RWPE1 (cell line): ENCODE results near the gene PTPRD.

Experiments used
- CTCF ChIA-PET: fragments of 350-600 bp; sonication (Branson Sonifier 250); formaldehyde crosslinking; extraction: SDS; loops from one replicate; lab custom pipeline; 2021; lab: Yijun Ruan, JAX
- POLR2A ChIA-PET: fragments of 400-600 bp; formaldehyde crosslinking; extraction: SDS; loops from one replicate; lab custom pipeline; 2020; ENCODE audit warnings: antibody characterized with exemption; ENCODE audit not compliant: low non-redundant PET; lab: Yijun Ruan, JAX
- DNase-seq: peaks from one replicate; pipeline ENCODE4 v3.0.0; 2012; ENCODE audit warnings: low spot score
- H3K27ac ChIP-seq: fragments of 450-650 bp; 2 replicates; pipeline ENCODE4 v1.5.1; 2017
- TF ChIP-seq, protein P1 (sequence below): fragments of 450-650 bp; conservative IDR thresholded peaks from 2 replicates; pipeline ENCODE4 v1.5.1; 2017; ENCODE audit warnings: low read depth, mild to moderate bottlenecking

PTPRD gene

GRCh38 chr9:9817176-9817575 is 795.6 kb downstream of the PTPRD start:
- POLR2A ChIA-PET, result no interaction called here
- no peak for DNase-seq
- CTCF ChIA-PET, result no interaction called here
- H3K27ac ChIP-seq, result no peak overlapping the region
- TF ChIP-seq, protein P1, sequence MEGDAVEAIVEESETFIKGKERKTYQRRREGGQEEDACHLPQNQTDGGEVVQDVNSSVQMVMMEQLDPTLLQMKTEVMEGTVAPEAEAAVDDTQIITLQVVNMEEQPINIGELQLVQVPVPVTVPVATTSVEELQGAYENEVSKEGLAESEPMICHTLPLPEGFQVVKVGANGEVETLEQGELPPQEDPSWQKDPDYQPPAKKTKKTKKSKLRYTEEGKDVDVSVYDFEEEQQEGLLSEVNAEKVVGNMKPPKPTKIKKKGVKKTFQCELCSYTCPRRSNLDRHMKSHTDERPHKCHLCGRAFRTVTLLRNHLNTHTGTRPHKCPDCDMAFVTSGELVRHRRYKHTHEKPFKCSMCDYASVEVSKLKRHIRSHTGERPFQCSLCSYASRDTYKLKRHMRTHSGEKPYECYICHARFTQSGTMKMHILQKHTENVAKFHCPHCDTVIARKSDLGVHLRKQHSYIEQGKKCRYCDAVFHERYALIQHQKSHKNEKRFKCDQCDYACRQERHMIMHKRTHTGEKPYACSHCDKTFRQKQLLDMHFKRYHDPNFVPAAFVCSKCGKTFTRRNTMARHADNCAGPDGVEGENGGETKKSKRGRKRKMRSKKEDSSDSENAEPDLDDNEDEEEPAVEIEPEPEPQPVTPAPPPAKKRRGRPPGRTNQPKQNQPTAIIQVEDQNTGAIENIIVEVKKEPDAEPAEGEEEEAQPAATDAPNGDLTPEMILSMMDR, result no peak

DNA sequence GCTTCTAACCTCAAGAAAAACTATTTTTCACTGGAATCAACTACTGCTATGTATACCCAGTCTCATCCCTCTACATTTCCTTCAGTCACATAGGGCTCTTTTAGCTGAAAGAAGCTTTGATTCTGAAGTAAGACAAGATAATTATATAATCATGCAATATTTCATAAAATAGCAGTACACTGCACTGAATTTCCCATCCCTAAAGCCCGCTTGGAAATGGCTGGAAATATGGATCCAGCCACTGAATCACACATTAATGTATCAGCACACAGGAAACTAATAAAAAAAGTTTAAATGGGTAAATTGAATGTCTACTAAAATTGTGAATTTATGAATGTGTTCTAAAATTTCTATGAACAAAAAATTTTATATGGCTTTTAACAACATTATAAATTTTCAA is 808.7 kb downstream of the PTPRD start:
- ChIA-PET POLR2A (no interaction called here), CTCF (no interaction called here)
- DNase-seq, result no peak
- no peak overlapping the region for H3K27ac ChIP-seq
- TF ChIP-seq, protein P1, result no peak

DNA sequence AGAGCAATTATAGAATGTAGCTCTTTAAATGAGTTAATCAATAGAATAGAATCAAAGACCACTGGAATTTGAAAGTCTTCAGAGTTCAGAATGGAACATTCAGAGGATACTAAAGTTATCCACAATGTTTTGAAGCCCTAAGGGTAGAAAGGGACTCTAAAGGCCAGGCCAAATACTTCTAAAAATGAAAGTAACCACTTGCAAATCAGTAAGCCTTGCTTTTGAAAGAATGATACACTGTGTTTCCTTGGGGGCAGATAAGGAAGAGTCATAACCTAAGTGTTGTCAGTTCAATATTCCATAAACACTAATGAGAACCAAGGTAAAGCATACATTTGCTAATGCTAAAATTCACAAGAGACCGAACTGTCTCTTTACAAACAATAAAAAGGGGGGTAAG is 813.5 kb downstream of the PTPRD start:
- ChIA-PET POLR2A (no interaction called here), CTCF (no interaction called here)
- no peak overlapping the region for H3K27ac ChIP-seq
- TF ChIP-seq, protein P1, result no peak
- DNase-seq, result no peak

- ChIA-PET CTCF (interaction anchor here (0.6 kb wide), 2 partner anchors 150 to 1103 kb away, joined by 3 to 4 read pairs; no protein-coding TSS in a partner anchor), POLR2A (no interaction called here)
- no peak overlapping the region for H3K27ac ChIP-seq
- no peak for DNase-seq
- TF ChIP-seq, protein P1, result no peak
Observed at GRCh38 chr9:9792144-9792857, 820.5 kb downstream of the PTPRD start.

DNA sequence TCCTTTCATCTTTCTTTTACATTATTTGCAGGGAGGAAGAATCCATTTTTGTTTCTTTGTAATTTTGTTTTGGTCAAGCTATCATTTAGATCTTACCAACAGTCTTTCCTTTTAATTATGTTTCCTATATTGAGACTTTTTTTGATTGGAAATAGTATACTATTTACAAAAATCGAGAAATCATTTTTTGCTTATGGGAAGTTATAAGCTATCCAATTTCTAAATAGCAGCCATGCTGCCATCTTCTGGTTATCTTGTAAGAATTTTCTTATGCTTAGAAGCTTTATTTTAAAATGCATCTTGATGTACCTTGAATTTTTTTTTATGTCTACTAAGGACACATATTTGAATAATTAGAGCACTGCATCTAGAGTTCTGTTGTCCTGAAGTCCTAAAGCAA is 821.2 kb downstream of the PTPRD start:
- CTCF ChIA-PET, result interaction anchor here (0.6 to 1.1 kb wide), 4 partner anchors 12 to 1948 kb away, joined by 3 to 4 read pairs (median 4); no protein-coding TSS in a partner anchor
- no peak for DNase-seq

DNA sequence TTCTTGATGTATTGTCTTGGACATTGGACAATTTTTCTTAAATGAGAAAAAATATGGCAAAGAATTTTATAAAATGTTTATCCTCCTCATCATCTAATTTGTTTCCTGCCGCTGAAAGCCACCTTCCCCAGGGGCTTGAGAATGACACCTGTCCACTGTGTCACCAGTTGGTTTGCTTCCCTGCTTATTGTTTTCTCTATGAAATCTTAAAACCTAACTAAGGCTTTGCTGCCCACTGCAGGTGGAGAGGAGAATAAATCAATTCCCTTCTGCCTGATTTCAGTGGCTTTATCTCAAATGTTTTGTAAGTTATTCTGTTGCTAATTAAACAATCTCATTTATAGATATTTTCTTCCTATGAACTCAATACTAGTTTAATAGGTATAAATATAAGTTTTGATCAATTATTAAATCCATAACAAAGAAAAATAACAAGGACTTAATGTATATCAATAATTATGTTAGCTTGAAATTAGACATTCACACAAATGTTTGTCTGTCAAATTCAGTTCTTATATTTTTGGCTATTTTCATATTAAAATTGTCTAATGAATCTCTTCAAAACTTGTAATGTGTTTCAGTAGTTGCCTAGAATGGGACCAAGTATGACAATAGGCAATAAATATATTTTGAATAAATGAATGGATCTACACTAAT is 822.5 kb downstream of the PTPRD start:
- POLR2A ChIA-PET, result no interaction called here
- peak; percentile 0 for DNase-seq
- H3K27ac ChIP-seq, result no peak overlapping the region
- CTCF ChIA-PET, result interaction anchor here (1.1 kb wide), 2 partner anchors 11 to 183 kb away, joined by 3 read pairs; no protein-coding TSS in a partner anchor
- TF ChIP-seq, protein P1, result peak; percentile 80

More for the DNA sequence above, 821.2 kb downstream of the PTPRD start:
- POLR2A ChIA-PET, result no interaction called here
- H3K27ac ChIP-seq, result no peak overlapping the region
- TF ChIP-seq, protein P1, result peak; percentile 17; the same call in 1 of the 2 replicates
